Measurements from ENCODE around the gene RBX1.
"Not testable (repeated sequence)": the region's sequence is repeated elsewhere in the genome, so short reads cannot be mapped to it uniquely, and the experiment has no call there.

The RBX1 gene

DNA sequence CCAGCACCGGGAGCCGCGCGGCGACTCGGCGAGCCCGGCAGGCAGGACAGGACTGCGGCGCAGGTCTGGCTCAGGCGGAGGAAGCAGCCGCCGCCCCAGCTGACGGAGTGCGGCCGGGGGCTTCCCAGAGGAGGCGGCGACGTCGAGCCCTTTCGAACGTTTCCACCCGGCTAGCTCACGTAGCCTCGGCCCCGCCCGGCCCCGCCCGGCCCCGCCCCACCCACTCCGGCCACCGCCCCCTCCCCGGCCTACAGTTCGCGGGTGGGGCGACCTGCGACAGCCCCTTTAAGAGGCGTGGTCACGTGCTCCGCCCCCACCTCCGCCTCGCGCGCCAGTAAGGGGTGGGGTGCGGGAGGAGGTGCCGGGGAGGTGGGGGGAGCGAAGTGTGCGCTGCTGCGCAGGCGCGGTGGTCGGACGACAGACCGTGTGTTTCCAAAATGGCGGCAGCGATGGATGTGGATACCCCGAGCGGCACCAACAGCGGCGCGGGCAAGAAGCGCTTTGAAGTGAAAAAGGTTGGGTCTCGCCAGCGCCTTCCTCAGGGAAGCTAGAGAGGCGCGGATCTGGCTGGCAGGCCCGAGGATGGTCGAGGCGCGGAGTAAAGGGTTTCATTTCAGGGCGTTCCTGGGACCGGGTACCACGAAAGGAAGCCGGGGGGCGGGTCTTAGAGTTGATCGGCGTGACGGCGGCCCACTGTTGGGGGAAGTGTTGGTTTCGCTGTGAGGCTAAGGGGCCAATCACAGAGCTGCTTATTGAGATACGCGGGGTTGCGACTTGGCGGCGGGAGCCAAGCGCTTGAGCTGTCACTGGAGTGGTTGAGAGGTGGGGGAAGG lies at the start of gene RBX1:
Gene RBX1, plus strand, starts transcription at position 417 of the 833 bp plus-strand sequence. Its CDS starts 21 bp downstream, at position 438.
- peak; percentile 97 to 99 (median 98) for DNase-seq (ENCODE audit: low read depth in 2 of 3, low spot score in 1 of 3)

DNA sequence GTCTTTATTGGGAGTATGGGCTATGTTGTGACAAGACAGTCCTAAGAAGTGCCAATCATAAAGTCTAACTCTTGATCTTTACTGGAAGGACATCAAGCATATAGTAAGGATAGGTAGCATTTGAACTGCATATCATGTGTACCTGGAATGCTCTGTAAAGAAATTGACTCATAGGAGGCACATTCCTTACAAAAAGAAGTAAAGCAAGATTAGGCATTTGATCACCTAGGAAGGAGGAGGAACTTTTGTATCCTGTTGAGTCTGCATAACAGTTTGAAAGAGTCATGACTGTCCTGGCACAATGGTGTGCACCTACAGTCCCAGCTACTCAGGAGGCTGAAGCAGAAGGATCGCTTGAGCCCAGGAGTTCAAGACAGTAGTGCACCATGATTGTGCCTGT lies 47.1 kb upstream of the RBX1 start:
- no peak for DNase-seq (ENCODE audit: low read depth in 2 of 3, low spot score in 1 of 3)

DNA sequence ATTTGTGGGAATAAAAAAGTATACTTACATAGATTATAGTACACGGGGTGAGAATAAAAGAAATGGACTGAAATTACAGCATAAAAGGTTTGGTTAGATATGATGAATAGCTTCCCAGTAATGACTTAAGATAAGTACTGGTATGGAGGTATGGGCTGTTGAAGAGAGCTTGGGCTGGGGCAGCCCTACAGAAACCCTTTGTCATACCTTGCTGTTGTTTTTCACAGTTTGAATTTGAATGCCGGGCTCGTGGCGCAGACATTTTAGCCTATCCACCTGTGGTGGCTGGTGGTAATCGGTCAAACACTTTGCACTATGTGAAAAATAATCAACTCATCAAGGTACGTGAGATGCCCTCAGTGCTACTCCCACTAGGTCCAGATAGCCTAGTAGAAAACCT lies 42.3 kb upstream of the RBX1 start:
- no peak for DNase-seq (ENCODE audit: low read depth in 2 of 3, low spot score in 1 of 3)

DNA sequence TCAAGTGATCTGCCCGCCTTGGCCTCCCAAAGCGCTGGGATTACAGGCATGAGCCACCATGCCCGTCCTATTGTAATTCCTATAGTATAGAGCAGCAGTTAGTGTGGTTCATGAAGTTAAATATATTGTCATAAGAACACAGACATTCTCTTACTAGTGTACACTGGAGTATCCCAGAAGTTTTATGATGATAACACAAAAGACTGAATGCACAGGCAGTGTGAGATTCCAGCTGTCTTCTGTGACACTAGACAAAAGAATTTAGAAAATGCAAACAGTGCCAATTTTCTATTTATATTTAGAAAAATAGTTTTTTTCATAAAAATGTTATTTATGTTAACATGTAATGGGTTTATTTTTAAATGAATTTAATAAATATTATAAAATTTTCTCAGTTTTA lies 39.4 kb upstream of the RBX1 start:
- DNase-seq (ENCODE audit: low read depth in 2 of 3, low spot score in 1 of 3) = no peak

DNA sequence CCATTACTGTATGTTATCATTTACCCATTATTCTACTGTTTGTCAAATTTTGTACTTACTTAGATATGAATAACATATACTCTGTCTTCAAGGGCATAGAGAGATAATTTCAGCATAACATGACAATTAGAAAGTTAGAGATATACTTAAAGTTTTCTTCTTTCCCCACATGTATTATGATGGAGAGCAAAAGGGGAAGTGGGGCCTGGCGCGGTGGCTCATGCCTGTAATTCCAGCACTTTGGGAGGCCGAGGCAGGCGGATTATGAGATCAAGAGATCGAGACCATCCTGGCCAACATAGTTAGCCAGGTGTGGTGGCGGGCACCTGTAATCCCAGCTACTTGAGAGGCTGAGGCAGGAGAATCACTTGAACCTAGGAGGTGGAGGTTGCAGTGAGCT lies 38.2 kb upstream of the RBX1 start:
- not testable (repeated sequence) for DNase-seq (ENCODE audit: low read depth in 2 of 3, low spot score in 1 of 3)

DNA sequence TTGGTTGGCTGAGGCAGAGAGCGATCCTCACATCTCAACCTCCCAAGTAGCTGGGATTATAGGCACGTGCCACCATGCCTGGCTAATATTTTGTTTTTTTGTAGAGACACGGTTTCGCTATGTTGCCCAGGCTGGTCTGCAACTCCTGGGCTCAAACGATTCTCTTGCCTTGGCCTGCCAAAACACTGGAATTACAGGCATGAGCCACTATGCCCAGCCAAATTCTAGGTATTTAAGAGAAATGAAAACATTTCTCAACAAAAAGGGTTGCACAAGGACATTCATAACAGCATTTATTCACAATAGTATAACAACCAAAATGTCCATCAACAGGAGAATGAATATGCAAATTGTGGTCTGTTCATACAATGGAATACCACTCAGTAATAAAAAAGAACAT lies 31.7 kb upstream of the RBX1 start:
- no peak for DNase-seq (ENCODE audit: low read depth in 2 of 3, low spot score in 1 of 3)

DNA sequence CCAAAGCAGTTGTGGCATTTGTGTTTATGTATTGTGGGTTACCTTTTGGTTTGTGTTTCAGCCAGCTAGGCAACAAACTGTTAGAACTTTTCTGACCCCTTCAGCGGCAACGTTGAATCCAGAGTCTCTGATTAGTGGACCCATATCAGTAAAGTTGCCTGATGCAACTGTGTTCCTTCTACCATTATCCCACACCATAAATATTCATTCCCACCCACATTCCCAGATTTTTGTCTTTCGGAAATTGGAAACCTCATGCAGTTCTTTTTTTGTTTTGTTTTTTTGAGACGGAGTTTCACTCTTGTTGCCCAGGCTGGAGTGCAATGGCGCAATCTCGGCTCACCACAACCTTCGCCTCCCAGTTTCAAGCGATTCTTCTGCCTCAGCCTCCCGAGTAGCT lies 30.7 kb upstream of the RBX1 start:
- no peak for DNase-seq (ENCODE audit: low read depth in 2 of 3, low spot score in 1 of 3)

DNA sequence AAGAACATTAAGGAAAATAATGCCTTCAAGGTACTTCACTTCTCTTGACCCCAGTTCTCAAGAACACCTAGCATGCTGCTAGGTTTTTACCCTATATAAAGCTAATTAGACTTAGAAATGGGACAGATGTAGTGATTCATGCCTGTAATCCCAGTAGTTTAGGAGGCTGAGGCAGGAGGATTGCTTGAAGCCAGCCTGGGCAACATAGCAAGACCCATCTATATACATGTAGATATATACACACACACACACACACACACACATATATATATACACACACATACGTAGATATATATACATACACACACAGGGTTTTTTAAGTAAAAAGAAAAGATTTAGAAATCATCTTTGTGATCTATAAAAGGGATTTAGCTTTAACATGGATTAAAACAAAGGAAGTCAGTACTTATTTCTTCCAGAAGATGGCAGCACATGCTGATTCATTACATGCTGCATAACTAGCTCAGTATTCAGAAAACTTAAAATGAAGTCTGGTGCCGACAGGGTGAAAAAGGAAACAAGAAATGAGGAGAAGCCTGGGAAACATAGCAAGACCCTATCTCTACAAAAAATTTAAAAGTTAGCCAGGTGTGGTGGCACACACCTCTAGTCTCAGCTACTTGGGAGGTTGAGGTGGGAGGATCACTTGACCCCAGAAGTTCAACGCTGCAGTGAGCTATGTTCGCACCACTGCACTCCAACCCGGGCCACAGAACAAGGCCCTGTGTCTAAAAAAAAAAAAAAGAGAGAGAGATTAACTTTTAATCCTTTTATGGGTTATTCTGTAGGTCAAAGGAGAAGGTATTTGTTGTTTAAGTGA lies 28.5 kb upstream of the RBX1 start:
- DNase-seq (ENCODE audit: low read depth in 2 of 3, low spot score in 1 of 3) = peak in 1 of 3 donors; percentile 37

DNA sequence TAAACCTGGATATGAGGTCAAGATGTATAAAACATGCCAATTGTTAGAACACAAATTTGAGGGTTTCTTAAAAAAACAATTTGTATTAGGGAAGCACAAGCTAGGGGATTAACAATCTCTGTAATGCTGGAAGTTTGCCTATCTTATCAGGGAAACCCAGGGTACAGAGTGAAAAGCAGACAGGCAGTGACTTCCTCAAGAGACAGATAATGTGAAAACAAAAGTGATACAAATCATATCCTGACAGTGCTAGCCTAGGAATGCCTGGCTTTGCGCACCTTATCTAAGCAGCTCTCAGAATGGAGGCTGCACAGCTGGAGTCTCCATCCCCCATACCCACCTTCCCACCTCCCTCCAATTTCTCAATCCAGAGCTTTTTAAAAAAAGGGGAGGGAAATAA lies 22.5 kb upstream of the RBX1 start:
- no peak for DNase-seq (ENCODE audit: low read depth in 2 of 3, low spot score in 1 of 3)

DNA sequence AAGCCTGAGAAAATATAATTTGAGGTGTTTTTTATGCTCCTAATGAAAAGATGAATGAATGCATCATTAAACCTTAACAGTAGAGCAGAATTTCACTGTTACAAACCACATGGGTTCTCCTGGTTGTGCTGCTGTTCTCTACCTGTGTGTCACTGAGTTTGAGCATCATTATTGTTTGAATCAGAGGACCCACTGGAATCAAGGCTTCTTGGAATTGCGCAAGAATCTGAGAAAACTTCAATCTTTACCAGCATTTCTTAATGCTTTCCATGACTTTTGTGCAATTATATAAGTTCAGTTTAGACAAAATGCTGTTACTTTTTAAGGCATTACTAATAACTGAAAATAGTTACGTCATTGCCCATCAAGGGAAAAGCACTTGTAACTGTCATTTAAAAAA lies 18.8 kb upstream of the RBX1 start:
- DNase-seq (ENCODE audit: low read depth in 2 of 3, low spot score in 1 of 3) = no peak

DNA sequence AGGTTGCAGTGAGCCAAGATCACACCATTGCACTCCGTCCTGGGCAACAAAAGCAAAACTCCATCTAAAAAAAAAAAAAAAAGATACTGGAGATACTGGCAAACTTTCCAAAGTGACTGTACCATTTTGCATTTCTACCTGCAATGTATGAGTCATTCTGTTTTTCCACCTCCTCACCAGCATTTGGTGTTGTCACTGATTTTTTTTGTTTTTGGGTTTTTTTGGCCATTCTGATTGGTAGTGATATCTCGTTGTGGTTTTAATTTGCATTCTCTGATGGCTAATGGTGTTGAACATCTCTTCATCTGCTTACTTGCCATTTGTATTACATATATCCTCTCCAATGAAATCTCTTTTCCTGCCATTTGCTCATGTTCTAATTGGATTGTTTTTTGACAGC lies 12.0 kb upstream of the RBX1 start:
- no peak for DNase-seq (ENCODE audit: low read depth in 2 of 3, low spot score in 1 of 3)

DNA sequence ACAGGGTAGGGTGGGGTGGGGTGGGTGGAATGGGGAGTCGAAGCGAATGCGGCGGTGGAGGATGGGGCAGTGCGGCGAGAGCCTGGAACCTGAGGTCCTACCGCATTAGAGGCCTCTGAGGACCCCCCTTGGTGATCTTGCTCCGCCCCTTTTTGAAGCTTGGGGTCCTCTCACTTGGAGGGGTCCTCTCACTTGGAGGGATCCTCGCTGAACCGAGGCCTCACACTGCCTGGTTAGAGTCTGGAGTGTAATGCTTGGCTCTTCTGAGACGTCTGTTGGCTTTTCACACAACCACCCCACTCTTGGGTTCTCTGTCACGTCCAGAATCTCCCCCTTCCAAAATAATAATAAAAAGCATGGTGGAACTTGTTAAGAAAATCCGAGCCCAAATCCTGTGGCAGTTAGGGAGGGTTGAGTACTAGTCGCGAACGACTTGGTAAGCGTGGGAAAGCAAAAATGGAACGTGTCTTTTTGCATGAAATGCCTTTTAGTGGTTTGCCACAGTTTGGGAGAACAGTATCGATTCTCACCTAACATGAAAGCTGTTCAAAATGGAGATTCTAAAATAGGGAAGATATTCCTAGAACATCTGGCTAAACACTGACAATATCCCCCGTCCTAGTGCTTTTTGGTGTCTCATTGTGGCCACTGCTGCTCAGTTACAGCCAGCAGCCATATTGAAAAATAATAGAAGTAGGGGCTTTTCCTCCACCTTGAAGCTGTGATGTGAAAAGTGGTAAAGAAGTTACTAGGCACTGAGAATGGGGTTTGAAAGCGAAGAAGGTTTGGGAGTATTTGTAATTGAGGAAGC lies 822 bp downstream of the RBX1 start:
- DNase-seq (ENCODE audit: low read depth in 2 of 3, low spot score in 1 of 3) = peak in 1 of 3 donors; percentile 25

DNA sequence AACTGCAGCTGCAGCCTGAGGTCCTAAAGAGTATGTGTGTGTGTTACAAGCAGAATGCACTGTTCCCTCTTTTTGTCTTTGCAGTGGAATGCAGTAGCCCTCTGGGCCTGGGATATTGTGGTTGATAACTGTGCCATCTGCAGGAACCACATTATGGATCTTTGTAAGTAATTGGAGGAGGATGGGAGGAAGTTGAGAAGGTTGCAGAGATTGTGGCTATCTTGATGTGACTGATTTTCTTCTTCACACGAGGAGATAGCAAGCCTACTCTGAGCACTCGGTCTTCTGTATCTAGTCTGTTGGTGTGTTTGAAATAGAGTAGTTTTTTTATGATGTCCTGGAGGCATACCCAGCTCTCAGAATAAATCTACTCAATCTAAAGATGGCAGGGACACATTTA lies 2.3 kb downstream of the RBX1 start:
- DNase-seq (ENCODE audit: low read depth in 2 of 3, low spot score in 1 of 3) = no peak

DNA sequence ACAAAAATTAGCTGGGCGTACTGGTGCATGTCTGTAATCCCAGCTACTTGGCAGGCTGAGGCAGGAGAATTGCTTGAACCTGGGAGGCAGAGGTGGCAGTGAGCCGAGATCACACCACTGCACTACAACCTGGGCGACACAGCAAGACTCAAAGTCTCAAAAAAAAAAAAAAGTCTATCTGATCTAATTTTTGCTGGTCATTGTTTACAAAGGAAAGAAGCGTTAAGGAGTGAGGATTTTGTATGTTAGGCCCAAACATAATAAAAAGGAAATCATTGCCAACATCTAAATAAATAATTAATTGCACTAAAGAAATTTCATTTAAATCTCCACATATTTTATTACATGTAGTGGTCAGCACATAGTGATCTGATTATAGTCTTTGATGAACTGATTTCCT lies 2.9 kb downstream of the RBX1 start:
- no peak for DNase-seq (ENCODE audit: low read depth in 2 of 3, low spot score in 1 of 3)

DNA sequence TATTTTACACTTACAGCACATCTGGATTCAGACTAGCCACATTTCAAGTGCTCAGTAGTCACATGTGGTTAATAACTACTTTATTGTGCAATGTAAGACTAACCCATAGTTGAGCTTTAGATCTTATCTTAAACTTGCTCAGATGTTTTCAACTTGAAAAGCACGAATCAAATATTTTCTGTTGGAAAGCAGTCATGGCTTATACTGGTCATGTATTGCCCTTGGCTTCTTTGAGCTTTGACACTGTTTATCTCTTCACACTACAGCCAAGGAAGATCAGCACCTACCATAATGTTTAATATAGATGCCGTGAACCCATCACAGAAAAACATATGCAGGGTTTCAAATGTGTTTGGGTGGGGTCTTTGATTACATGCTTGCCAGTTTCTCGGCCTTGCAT lies 4.4 kb downstream of the RBX1 start:
- no peak for DNase-seq (ENCODE audit: low read depth in 2 of 3, low spot score in 1 of 3)

DNA sequence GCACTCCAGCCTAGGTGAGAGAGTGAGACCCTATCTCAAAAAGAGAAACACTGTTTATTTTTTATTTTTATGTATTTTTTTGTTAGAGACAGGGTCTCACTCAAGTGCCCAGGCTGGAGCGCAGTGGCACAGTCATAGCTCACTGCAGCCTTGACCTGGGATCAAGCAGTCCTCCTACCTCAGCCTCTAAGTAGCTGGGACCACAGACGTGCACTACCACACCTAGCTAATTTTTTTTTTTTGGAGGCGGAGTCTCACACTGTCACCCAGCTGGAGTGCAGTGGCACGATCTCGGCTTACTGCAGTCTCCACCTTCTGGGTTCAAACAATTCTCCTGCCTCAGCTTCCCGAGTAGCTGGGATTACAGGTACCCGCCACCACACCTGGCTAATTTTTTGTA lies 6.4 kb downstream of the RBX1 start:
- no peak for DNase-seq (ENCODE audit: low read depth in 2 of 3, low spot score in 1 of 3)

DNA sequence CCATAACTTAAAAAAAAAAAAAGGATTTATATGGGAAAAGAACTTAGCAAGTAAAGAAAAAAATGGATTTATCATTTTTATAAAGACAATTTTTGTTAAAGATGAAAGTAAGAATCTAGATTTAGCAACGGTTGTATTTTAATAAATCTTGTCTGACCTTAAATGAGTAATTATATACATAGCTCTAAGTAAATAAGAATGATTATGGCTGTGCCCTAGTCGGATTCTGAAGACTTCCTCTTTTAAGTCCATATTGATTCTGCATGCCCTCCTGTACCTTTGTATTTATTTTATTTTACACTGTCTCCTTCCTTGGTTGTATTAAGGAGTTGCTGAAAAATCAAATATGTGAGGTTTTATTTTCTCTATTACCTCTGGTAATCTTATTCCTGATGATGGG lies 7.1 kb downstream of the RBX1 start:
- DNase-seq (ENCODE audit: low read depth in 2 of 3, low spot score in 1 of 3) = no peak

DNA sequence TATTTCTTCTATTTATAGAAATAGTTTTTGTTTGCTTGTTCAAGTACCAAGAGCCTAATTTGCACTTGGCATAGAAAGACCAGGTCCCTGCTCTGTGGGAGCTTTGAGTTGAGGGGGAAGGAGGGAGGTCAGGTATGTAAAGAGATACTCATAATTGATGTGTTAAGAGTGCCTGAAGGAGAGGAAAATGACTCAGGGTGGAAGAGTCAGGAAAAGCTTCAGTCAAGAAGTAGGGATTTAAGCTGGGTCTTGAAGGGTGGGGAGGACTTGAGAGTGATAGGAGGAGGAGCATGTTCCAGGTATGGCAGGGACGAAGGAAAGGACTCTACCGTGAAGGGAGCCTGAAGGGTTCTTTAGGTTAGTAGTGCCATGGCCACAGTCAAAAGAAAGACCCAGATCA lies 9.0 kb downstream of the RBX1 start:
- no peak for DNase-seq (ENCODE audit: low read depth in 2 of 3, low spot score in 1 of 3)

DNA sequence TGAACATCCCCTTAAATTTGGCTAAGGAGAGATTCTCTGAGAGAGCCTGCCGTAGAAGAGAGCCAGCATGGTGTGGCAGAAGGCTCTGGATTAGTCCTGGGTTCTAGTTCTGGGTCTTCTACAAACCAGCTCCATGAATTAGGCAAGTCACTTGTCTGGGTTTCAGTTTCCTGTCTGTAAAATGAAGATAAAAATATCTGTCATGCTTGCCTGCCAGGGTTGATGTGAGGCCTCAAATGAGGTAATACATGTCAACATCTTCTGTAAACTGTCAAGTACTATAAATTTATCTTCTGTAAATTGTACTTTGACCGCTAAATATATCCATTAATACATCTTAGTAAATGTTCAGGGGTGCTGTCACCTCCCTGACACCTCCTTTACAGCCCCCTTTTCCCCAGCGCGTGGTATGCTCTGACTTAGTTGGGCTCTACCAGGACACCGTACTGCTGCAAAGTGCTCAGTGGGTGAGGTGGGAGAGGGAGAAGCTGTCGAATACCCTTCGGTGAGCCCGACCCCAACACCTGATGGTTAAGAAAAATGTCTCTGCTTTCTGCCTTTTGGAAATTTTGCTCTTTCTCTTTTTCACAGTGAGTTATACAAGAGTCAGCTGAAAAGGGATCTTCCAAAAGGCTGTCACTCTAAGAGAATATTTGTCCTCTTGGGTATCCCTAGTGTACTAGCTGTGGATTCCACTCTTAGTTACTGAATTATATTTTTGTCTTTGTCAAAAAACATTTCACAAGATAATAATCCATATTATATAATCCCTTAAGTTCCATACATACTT lies 15.0 kb downstream of the RBX1 start:
- DNase-seq (ENCODE audit: low read depth in 2 of 3, low spot score in 1 of 3) = no peak

DNA sequence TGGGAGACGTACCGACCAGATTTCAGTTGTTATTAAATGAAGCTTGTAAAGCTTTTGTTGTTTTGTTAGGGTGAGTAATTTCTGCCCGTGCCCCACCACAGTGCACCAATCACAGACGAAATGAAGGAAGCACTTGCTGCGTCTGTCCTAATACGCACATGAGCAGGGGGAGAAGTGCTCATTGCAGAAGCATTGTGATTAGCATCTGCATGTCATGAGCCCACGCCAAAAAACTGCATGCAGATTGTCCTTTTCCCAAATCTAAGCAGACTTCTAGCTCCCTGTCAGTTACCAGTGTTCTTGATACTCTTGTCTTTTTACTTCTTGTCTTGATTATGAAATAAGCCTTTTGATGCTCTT lies 15.5 kb downstream of the RBX1 start:
- no peak for DNase-seq (ENCODE audit: low read depth in 2 of 3, low spot score in 1 of 3)
